ENCODE results near the gene APCS. TPM values are rescaled to one million over a fixed set of nuclear protein-coding genes. Genes with fewer than 3 reads are reported as not detected.

APCS gene, protein sequence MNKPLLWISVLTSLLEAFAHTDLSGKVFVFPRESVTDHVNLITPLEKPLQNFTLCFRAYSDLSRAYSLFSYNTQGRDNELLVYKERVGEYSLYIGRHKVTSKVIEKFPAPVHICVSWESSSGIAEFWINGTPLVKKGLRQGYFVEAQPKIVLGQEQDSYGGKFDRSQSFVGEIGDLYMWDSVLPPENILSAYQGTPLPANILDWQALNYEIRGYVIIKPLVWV
- polyA plus RNA-seq (ENCODE audit: insufficient read length in 3 of 3), result not detected

DNA sequence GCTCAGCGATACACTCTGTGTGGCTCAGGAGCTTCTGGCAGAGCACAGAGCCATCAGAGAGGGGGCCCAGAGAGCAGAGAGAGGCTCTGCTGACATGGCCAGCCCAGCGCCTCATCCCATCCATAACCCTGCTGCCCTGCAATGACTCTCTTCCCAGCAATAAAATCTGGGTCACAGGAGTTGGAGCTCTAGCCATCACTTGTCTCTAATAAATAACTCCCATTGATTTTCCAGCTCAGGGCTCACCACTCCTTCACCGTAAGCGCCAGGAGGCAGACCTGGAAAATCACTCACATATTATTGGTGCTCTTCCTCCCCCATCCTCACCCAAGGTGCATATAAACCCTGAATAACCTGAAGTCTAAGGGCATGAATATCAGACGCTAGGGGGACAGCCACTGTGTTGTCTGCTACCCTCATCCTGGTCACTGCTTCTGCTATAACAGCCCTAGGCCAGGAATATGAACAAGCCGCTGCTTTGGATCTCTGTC lies at the start of gene APCS:
Gene APCS (plus strand): TSS at position 366 of the 491 bp plus-strand sequence. CDS start 96 bp downstream, at position 462.
- DNase-seq (ENCODE audit: low read depth in 3 of 3, low spot score in 2 of 3), result no peak

DNA sequence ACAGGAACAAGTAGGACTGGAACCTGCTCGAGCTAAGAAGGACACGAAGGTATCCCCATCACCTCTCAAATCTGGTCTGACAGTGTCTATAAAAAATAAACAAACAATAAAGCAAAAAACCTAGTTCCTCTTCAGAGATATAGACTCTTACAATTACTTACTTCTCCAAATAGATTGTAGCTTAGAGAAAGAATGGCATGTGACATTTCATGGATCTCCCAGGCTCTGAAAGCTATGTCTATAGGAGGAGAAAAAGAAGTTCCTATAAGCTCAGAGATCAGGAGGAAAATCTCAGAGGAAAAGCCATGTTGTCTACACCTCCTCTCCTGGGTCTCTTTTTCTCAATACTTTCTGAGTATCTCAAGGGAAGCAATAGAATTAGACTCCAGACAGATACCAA lies 39.5 kb upstream of the APCS start:
- no peak for DNase-seq (ENCODE audit: low read depth in 3 of 3, low spot score in 2 of 3)

DNA sequence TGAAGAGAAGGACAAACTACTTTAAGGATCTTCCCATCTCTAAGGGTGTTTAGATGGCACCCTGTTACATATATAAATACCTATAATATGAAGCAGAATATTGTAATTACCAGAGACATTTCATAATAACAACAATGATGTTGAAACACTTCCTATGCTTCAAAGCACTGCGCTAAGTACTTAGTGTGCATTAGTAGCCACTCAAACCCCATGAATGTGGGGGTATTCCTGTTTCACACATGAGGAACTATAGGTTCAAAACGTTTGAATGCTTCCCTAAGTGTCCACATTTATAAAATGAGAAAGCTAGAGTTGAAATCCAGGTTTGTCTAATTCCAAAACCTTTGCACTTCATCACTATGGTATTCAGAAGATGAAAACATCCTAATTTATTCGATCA lies 33.4 kb upstream of the APCS start:
- no peak for DNase-seq (ENCODE audit: low read depth in 3 of 3, low spot score in 2 of 3)

DNA sequence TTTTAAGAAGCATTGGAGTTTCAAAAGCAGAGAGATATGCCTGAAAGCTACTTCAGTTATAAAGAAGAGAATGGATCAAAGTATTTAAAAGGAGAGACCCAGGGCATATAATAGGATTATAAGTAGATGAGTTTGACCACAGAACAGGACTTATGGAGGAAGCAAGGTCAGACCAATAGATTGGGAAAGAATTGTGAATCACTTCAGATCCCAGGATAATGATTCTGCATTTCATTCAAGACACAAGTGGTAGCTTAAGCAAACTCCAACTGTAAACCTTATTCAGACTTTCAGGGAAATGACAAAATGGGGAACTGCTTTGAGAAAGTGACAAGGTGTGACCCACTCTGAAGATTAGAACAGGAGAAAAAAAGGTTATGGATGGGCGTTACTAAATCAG lies 32.9 kb upstream of the APCS start:
- DNase-seq (ENCODE audit: low read depth in 3 of 3, low spot score in 2 of 3), result no peak

DNA sequence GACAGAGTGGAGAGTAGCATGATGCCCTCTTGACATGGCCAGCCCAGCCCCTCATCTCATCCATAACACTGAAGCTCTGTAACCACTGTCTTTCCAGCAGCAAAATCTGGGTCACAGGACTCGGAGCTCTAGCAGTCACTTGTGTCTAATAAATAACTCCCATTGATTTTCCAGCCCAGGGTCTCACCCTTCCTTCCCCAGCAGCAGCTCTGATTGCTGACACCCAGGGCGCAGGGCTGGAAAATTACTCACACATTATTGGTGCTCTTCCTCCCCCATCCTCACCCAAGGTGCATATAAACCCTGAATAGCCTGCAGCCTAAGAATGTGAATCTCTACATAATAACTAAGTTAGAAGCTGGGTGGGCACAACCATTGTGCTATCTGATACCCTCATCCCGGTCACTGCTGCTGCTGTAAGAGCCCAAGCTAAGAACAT lies 30.7 kb upstream of the APCS start:
- no peak for DNase-seq (ENCODE audit: low read depth in 3 of 3, low spot score in 2 of 3)

DNA sequence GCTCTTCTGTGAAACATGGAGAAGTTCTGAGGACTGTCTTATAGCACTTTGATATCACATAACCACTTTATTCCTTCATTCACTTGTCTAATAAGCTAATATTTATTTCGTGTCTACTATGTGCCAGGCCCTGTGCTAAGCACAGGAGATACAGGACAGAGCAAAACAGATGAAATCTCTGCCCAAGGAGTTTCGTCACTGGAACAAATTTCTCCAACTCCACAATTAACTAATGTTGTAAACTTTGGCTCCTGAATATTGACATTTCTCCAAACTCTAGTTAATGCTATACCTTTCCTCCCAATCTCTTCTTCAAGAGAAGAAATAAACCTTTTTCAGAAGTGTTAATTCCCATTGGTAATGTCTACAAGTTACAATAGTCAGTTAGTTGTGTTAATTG lies 27.0 kb upstream of the APCS start:
- DNase-seq (ENCODE audit: low read depth in 3 of 3, low spot score in 2 of 3), result no peak

DNA sequence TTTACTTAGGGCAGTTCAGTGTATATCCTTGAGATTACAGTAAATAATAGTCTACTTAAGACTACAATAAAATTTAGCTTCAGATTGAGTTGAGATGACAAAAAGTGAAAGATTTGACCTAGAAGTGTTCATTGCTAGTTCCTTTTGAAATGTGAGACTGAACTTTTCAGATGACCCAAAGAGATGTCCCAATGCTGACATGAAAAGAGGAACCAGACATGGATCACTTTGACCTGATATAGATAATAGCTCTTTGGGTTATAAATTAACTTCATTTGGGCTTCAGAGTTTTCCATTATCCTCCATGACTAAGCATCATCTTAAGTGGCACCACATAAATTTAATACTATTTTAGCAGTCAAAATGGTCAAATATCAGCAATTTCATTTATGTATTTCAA lies 26.1 kb upstream of the APCS start:
- DNase-seq (ENCODE audit: low read depth in 3 of 3, low spot score in 2 of 3), result no peak

DNA sequence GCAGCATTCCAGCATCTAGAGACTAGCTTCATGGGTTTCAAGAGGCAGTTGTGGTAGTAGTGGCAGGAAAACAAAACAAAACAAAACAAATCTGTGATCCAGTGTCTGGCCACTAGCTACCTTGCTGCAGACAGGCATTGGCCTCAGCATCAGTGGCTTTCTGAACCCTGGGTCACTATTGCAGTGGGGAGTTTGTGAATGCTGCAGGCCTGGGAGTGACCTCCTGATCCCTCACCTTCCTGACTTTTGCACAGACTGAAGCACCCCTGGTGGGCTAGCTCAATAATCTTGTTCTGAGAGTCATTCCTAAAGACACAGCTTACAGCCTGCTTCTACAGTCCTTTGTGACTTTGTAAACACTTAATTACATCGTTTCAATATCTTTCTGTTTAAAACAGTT lies 24.9 kb upstream of the APCS start:
- no peak for DNase-seq (ENCODE audit: low read depth in 3 of 3, low spot score in 2 of 3)

DNA sequence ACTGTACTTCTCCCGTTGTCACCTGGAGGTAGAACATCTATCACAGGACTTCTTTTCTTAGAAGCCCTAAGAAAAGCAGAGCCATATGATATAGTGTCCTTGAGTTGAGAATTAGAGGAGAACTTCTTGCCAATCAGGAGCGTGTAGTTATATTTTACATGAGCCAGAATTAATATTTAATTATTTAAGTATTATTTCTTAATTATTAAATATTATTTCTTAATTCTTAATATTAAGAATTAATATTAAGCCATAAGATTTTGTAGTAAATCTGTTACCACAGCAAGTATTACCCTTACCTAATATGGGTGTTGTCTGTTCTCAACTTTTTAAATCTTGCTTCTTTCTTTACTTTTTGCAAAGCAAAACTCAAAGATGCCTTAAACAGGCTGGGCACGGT lies 10.2 kb upstream of the APCS start:
- no peak for DNase-seq (ENCODE audit: low read depth in 3 of 3, low spot score in 2 of 3)

DNA sequence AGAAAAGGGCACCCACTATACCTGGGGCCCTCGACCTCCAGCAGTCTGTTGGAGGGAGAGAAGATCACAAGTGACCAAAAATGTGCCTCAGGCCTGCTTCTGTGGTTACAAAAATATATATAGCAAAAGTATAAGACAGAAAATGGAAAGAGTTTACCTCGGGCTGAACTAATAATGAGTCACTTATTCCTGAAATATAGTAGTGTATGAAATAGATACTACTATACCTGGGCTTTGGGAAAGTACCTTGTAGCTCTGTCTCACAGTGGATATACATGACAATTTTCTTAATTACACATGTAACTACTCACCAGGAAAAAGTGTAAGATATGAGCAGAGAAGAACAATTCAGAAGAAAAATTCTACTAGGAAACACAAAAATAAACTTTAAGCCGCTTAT lies 7.3 kb upstream of the APCS start:
- DNase-seq (ENCODE audit: low read depth in 3 of 3, low spot score in 2 of 3), result no peak

DNA sequence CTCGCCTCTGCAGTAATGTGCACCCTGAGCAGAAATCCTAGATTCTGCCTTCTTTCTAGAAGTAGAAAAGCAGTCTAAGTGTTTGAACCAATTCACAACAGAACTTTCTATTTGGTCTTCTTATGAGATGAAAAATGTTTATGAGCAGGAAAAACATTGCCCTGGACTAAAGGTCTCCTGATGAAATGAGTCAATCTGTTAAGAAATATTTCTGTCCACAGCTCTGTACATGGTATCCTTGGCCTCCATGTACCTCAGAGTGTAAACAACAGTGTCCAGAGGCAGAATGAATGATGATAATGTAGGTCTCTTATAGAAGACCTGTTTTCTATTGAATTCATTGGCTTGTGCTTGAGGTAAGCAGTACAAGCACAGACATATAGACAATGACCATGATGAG lies 6.2 kb upstream of the APCS start:
- DNase-seq (ENCODE audit: low read depth in 3 of 3, low spot score in 2 of 3), result no peak

DNA sequence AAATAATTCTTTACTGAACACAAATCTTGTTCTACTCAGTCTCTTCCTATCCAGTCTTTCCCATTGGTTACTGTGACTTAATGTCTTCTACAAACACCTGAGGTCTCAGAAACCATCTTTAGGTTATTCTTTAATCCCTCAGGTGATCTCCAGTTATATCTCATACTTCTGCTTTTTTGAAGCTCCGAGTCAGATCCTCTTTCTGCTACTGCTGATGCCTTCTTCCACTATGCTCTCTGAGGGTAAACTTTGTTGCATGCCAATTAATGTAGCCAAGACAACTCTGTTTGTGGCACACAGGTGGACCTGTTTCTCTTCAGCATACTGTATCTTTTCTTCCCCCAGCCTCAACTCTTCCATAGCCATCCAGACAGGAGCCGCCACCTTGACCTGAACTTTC lies 3.1 kb upstream of the APCS start:
- DNase-seq (ENCODE audit: low read depth in 3 of 3, low spot score in 2 of 3), result no peak

DNA sequence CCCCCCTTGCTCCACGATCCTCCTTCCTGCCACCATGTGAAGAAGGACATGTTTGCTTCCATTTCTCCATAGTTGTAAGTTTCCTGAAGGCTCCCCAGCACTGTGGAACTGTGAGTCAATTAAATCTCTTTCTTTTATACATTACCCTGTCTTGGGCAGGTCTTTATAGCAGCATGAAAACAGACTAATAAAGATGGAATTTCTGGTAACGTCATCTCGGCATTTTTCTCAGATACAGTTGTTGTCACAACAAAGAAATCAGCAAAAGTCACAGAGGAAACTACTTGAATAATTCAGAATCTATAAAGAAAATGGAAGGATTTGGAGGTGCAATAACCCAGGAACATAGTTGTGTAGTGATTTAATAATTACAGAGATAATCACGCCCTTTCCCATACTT lies 4.4 kb downstream of the APCS start:
- DNase-seq (ENCODE audit: low read depth in 3 of 3, low spot score in 2 of 3), result no peak

DNA sequence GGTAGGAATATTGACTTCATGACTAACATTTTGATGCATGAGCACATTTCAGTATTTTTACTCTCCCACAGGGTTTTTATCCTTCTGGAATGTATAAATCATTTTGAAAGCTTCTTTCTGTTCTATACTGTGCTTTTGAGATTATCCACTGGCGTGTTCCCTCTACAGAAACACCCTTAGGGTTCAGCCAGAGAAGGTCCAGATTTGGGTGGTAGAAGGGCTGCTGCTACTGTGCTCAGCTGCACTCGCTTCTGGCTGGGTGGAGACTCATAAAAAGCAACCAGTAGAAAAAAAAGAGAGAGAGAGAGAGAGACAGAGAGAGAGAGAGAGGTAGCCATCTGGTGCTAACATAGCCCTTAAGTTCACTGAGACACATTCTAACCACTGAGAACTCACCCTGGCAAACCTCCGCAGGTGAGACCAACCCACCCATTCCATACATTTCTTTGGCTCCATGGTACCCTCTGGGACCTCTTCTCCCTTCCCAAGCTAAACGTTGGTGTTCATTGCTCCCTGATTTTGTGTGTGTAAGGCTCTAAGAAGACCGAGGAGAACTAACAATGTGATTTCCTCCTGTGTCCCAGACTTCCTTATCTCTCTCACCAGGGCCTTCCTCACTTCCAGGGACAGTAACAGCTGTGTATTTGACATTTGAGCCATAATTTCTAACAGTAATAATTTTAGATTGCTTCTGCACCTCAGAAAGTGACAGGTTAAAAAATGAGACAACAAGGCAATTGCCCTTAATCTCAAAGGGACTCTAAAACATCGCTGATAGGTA lies 7.2 kb downstream of the APCS start:
- DNase-seq (ENCODE audit: low read depth in 3 of 3, low spot score in 2 of 3), result no peak

DNA sequence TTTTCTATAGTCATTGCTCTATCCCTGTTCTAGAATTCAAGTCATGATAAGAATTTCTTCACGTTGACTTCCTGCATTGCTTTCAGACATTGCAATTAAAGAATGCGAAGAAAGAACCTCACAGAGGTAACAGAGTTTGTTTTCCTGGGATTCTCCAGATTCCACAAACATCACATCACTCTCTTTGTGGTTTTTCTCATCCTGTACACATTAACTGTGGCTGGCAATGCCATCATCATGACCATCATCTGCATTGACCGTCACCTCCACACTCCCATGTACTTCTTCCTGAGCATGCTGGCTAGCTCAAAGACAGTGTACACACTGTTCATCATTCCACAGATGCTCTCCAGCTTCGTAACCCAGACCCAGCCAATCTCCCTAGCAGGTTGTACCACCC lies 10.6 kb downstream of the APCS start:
- no peak for DNase-seq (ENCODE audit: low read depth in 3 of 3, low spot score in 2 of 3)

DNA sequence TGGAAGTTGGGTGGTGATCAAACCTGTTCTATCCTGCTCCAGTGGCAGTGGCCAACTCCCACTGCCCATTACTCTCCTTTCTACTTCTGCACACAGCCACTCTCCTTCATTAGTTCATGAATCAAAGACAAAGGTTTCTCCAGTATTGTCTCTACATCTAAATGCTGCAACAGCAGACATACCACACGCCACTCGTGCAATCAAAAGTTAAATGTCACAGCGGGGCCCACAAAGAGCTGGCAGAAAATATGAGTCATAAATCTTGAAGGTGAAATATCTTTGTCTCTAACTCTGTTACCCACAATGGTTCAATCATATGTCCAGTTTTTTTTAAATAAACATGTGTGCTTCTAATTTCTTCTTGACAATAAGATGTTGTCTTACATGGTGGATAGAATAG lies 13.3 kb downstream of the APCS start:
- no peak for DNase-seq (ENCODE audit: low read depth in 3 of 3, low spot score in 2 of 3)

DNA sequence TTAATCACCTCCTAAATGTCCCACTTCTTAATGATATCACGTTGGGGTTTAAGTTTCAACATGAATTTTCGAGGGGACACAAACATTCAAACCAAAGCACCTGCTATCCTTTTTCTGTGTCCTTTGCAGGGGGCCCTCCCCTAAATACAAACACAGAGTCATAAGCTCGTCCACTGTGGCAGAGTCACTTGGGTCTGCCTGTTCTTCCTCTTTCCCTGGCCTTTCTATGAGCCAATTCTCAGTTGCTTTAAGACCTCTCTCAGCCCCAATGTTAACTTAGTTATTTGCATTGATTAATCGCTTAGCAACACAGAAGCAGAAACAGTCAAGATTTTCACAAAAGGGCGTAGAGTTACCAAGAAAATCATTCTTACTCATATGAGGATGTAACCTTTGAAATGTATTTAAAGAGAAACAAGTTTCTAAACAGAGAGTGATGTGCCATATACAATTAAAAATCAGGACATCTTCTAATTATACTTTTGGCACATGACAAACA lies 14.9 kb downstream of the APCS start:
- no peak for DNase-seq (ENCODE audit: low read depth in 3 of 3, low spot score in 2 of 3)

DNA sequence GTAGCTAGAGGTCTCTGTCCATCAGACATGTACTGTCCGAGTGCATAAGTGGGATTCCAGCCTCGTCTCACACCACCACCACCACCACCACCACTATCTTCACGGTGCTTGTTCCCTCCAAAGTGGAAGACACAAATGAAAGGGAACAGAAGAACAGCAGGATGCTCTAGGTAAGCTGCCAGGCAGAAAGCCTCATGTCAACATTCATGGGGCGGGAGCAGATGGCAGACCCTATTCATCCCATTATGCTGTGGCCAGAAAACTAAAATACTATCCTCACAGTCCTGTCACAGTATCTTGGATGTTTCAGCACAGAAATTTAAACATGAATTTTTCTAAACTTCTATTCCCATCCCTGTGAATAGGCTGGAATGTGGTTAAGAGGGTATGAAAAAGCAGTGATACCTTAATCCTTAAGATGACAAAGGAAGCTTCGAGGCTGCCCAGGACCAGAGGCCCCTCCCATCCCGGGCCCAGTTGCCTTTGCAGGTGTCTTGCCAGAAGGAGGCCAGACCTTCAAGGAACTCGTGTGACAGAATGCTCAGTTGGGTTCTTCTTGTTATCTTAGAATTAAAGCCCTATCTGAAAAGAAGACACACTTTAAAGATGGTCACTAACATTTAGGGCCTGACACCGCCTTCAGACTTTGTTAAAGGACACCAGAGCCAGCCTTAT lies 24.7 kb downstream of the APCS start:
- DNase-seq (ENCODE audit: low read depth in 3 of 3, low spot score in 2 of 3), result no peak

DNA sequence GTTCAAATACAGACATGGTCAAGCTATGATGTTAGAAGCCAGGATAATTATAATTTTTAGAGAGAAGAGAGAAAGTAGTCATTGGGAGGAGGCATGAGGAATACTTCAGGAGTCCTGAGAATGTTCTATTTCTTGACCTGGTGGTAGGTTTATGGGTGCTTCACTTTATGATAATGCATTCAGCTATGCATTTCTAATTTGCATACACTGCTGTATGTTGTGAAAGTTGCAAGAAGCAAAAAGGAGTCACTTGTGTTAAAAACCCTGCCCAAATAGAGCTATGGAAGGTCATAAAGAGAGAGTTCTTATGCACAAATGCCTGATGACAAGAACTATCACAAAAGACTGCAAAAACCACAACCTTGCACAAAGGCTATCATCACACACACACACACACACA lies 45.3 kb downstream of the APCS start:
- no peak for DNase-seq (ENCODE audit: low read depth in 3 of 3, low spot score in 2 of 3)

All from right renal cortex interstitium (tissue), 3 donors.